Measurements from ENCODE around the gene PDE3A.
"Not testable (repeated sequence)": the region's sequence is repeated elsewhere in the genome, so short reads cannot be mapped to it uniquely, and the experiment has no call there.

The PDE3A gene

GRCh38 chr12:20548611-20549010 lies 180.3 kb downstream of the PDE3A start:
- no peak for DNase-seq (ENCODE audit: low read depth, low spot score)

- no peak for DNase-seq (ENCODE audit: low read depth, low spot score)
These were observed 180.9 kb downstream of the PDE3A start for GRCh38 chr12:20549108-20549719.

- DNase-seq (ENCODE audit: low read depth, low spot score) = not testable (repeated sequence)
These were observed 183.6 kb downstream of the PDE3A start for GRCh38 chr12:20551742-20552442.

- DNase-seq (ENCODE audit: low read depth, low spot score) = not testable (repeated sequence)
These were observed 184.2 kb downstream of the PDE3A start for GRCh38 chr12:20552586-20552985.

- DNase-seq (ENCODE audit: low read depth, low spot score) = no peak
These were observed 186.7 kb downstream of the PDE3A start for GRCh38 chr12:20555015-20555414.

GRCh38 chr12:20555771-20556170 lies 187.4 kb downstream of the PDE3A start:
- no peak for DNase-seq (ENCODE audit: low read depth, low spot score)

GRCh38 chr12:20557096-20557495 lies 188.8 kb downstream of the PDE3A start:
- no peak for DNase-seq (ENCODE audit: low read depth, low spot score)

- DNase-seq (ENCODE audit: low read depth, low spot score) = no peak
These were observed 192.6 kb downstream of the PDE3A start for GRCh38 chr12:20560935-20561334.

- DNase-seq (ENCODE audit: low read depth, low spot score) = no peak
These were observed 193.5 kb downstream of the PDE3A start for GRCh38 chr12:20561871-20562270.

GRCh38 chr12:20567413-20567812 lies 199.1 kb downstream of the PDE3A start:
- no peak for DNase-seq (ENCODE audit: low read depth, low spot score)

- DNase-seq (ENCODE audit: low read depth, low spot score) = no peak
These were observed 204.1 kb downstream of the PDE3A start for GRCh38 chr12:20572451-20572850.

- DNase-seq (ENCODE audit: low read depth, low spot score) = no peak
These were observed 208.2 kb downstream of the PDE3A start for GRCh38 chr12:20576528-20576927.

- DNase-seq (ENCODE audit: low read depth, low spot score) = no peak
These were observed 208.7 kb downstream of the PDE3A start for GRCh38 chr12:20577054-20577453.

GRCh38 chr12:20578142-20578541 lies 209.8 kb downstream of the PDE3A start:
- no peak for DNase-seq (ENCODE audit: low read depth, low spot score)

- no peak for DNase-seq (ENCODE audit: low read depth, low spot score)
These were observed 216.8 kb downstream of the PDE3A start for GRCh38 chr12:20585055-20585625.

GRCh38 chr12:20585913-20586312 lies 217.6 kb downstream of the PDE3A start:
- DNase-seq (ENCODE audit: low read depth, low spot score) = no peak

- peak; percentile 50 for DNase-seq (ENCODE audit: low read depth, low spot score)
These were observed 219.7 kb downstream of the PDE3A start for GRCh38 chr12:20588042-20588441.

GRCh38 chr12:20590570-20590969 lies 222.2 kb downstream of the PDE3A start:
- no peak for DNase-seq (ENCODE audit: low read depth, low spot score)

- no peak for DNase-seq (ENCODE audit: low read depth, low spot score)
These were observed 224.2 kb downstream of the PDE3A start for GRCh38 chr12:20592556-20592955.

GRCh38 chr12:20593611-20594010 lies 225.3 kb downstream of the PDE3A start:
- no peak for DNase-seq (ENCODE audit: low read depth, low spot score)

GRCh38 chr12:20596061-20596460 lies 227.7 kb downstream of the PDE3A start:
- DNase-seq (ENCODE audit: low read depth, low spot score) = no peak

GRCh38 chr12:20599757-20600156 lies 231.4 kb downstream of the PDE3A start:
- DNase-seq (ENCODE audit: low read depth, low spot score) = no peak

- no peak for DNase-seq (ENCODE audit: low read depth, low spot score)
These were observed 233.4 kb downstream of the PDE3A start for GRCh38 chr12:20601668-20602280.
